ENCODE data around the gene DNAJC4. TPM values are rescaled to one million over a fixed set of nuclear protein-coding genes. Genes with fewer than 3 reads are reported as not detected.

Gene DNAJC4
- total and polyA plus RNA-seq, 2 of the 8 experiments (the other 6 are each of a cell fraction or from before 2014, with no cell fraction given): 14.6 to 31.0 TPM

- Histone ChIP-seq H3K9ac (replicated peaks in 1 of 4; ENCODE audit: extremely low read depth in 1 of 4, low read depth in 3 of 4, low read length in 3 of 4) (no peak within 1 kb of the TSS; a peak in 1 of 7 replicates), H3K27me3 (replicated peaks in 1 of 4; ENCODE audit: control insufficient read depth in 3 of 4, extremely low read depth in 1 of 4, insufficient read depth in 3 of 4, low read length in 3 of 4) (no peaks in the 10 kb centered on the region; a peak in 1 of 7 replicates), H3K56ac (replicated peaks; ENCODE audit: insufficient read length, low read depth, low read length) (no peak within 1 kb of the TSS), H4K5ac (ENCODE audit: insufficient read length, low read depth, low read length) (no peak within 1 kb of the TSS), H3K79me2 (ENCODE audit: control insufficient read depth in 1 of 2, insufficient read depth in 2 of 2, low read length in 2 of 2) (no peaks in the 10 kb centered on the region), H2AFZ (ENCODE audit: low read length) (no peak within 1 kb of the TSS), H2BK12ac (ENCODE audit: low read depth, low read length) (no peak within 1 kb of the TSS), H2AK5ac (ENCODE audit: low read depth, low read length) (no peak within 1 kb of the TSS), H3K9me3 (ENCODE audit: insufficient read depth in 2 of 2, low read depth in 1 of 2, low read length in 1 of 2) (no peaks in the 10 kb centered on the region), H2BK15ac (ENCODE audit: low read length) (no peak within 1 kb of the TSS), H4K91ac (replicated peaks; ENCODE audit: insufficient read length, low read length) (no peak within 1 kb of the TSS), H3K4me3 (ENCODE audit: extremely low read depth in 1 of 4, insufficient read depth in 2 of 4, low read depth in 3 of 4, low read length in 4 of 4) (no peak within 1 kb of the TSS), H2BK120ac (replicated peaks; ENCODE audit: low read depth, low read length) (no peak within 1 kb of the TSS), H4K8ac (ENCODE audit: extremely low read depth, insufficient read depth, low read length) (peak within 1 kb of the TSS; percentile 76), H3K4ac (replicated peaks; ENCODE audit: insufficient read length, low read depth, low read length) (no peak within 1 kb of the TSS), H3K18ac (ENCODE audit: extremely low read depth, low read length) (no peak within 1 kb of the TSS), H3K79me1 (ENCODE audit: low read depth, low read length) (no peaks in the 10 kb centered on the region), H3K14ac (ENCODE audit: insufficient read length) (no peak within 1 kb of the TSS), H3K23me2 (ENCODE audit: low read depth, low read length) (no peaks in the 10 kb centered on the region), H3K27ac (ENCODE audit: low read depth, low read length) (peak within 1 kb of the TSS; percentile 29; the same call in 1 of the 2 replicates), H2BK5ac (ENCODE audit: low read depth, low read length) (peak within 1 kb of the TSS; percentile 16), H4K20me1 (replicated peaks in 1 of 2; ENCODE audit: control insufficient read depth in 1 of 2, insufficient read depth in 2 of 2, low read length in 2 of 2) (peaks cover 5 to 14% of the 10 kb centered on the region in 2 experiments), H3K4me1 (replicated peaks in 1 of 4; ENCODE audit: control insufficient read depth in 3 of 4, insufficient read depth in 4 of 4, low read length in 3 of 4) (peaks cover 0 to 5% (median 0%) of the 10 kb centered on the region in 4 experiments; a peak in 3 of 7 replicates), H3K36me3 (ENCODE audit: control insufficient read depth in 2 of 4, insufficient read depth in 4 of 4, low read length in 3 of 4) (peaks cover 27 to 46% (median 36%) of the 10 kb centered on the region in 4 experiments), H3K4me2 (ENCODE audit: insufficient read depth in 1 of 2, low read depth in 2 of 2, low read length in 2 of 2) (no peak within 1 kb of the TSS), H3K23ac (ENCODE audit: insufficient read length) (no peak within 1 kb of the TSS), H2BK20ac (ENCODE audit: low read length) (no peak within 1 kb of the TSS)
- ChIA-PET CTCF (ENCODE audit: partially characterized antibody) (interaction anchor here (0.7 to 7.4 kb wide), 24 partner anchors 9 to 272 kb away, joined by 3 to 68 read pairs (median 5); partner anchors contain the start of genes CCDC88B, DNAJC4, NUDT22 and PLCB3), POLR2A (ENCODE audit: partially characterized antibody) (interaction anchor here (0.6 to 18.4 kb wide), 20 partner anchors 10 to 443 kb away, joined by 3 to 253 read pairs (median 4); partner anchors contain the start of genes ESRRA, GPR137, NUDT22 and PLCB3)
- TF ChIP-seq SP4 (IDR thresholded peaks at IDR 0.05; ENCODE audit: low read length) (no peak), POLR2AphosphoS5 (IDR thresholded peaks at IDR 0.05; ENCODE audit: low read depth, low read length) (no peak), NRF1 (IDR thresholded peaks at IDR 0.05; ENCODE audit: low read depth, low read length) (no peak), CHD1 (IDR thresholded peaks at IDR 0.05; ENCODE audit: low read depth, low read length) (no peak)
- FAIRE-seq (no peak), DNase-seq (ENCODE audit: low read depth in 1 of 2, low spot score in 2 of 2) (no peak)
- WGBS, 2 experiments (ENCODE audit: extremely low coverage in 1 of 2, insufficient coverage in 1 of 2, insufficient read length in 1 of 2, insufficient replicate concordance in 2 of 2, low coverage in 1 of 2, low lambda C conversion rate in 2 of 2, missing lambda C conversion rate in 1 of 2): 92% methylated on average over 26 of the region's 27 CpGs; no CpG with 5 or more reads in 1 of the 2 experiments
These were observed 23.7 kb upstream of the DNAJC4 start, which contains the start of gene FERMT3 for GRCh38 chr11:64206457-64207255. Gene FERMT3 (plus strand): TSS chr11:64206721. CDS start chr11:64207365, 644 bp downstream.

Measured in H1 (cell line).